ENCODE data around the gene NEGR1. TPM values are rescaled to one million over a fixed set of nuclear protein-coding genes. Genes with fewer than 3 reads are reported as not detected.

Gene NEGR1
- total and polyA plus RNA-seq, 9 of the 15 experiments (the other 6 are each of a cell fraction or from before 2014, with no cell fraction given) = not detected

DNA sequence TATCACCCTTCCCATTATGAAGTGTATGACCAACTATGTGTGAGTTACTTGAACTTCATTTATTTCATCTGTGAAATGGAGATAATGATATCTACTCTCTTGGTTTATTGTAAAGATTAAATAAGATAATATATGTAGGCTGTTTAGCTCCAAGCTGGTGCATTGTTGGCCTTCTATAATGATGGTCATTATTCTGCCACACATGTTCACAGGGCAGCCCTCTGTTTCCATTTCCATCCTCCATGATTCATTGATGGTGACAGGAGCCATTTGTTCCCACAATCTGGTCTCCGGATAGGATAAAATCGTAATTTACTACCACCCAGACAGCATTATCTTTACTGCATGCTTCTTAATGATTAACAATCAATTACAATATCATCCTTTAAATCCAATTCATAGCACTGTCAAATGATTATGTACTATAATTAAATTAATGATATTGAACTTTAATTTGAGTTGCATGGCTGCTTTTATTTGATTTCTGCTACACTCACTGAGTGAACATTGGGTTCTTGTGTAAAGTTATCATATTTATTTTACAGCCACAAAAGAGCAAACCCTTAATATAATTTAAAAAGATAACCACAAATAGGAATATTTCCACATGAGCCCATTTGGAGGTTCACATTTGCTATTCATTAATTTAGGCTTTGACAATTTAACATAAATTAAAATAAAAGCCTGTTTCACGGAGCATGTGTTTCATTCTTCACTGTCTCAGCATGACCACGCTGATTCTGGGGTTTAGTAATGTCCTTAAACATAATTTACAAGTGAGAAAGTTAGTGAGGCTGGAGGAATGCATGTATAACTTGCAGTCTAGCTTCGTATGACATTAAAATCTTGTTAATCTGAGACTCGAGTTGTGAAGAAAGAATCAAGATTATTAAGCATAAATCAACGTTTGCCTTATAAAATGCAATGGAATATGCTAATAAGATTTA, 605.1 kb downstream of the NEGR1 start:
- FAIRE-seq (no peak), ATAC-seq (no peak), DNase-seq (ENCODE audit: extremely low read depth in 1 of 4, low spot score in 3 of 4) (no peak)
- no TSS peak for BruUV-seq (replicated peaks)
- TF ChIP-seq SRF (CRISPR knock-in tag; IDR thresholded peaks at IDR 0.05) (no peak), RHOXF2B (CRISPR knock-in tag; conservative IDR thresholded peaks at IDR 0.05) (no peak), ETS1 (conservative IDR thresholded peaks at IDR 0.05; ENCODE audit: control insufficient read depth, low read depth, low read length) (no peak), PHTF2 (CRISPR knock-in tag; IDR thresholded peaks at IDR 0.05) (no peak), ZNF449 (CRISPR knock-in tag; IDR thresholded peaks at IDR 0.05) (no peak), FOXM1 (IDR thresholded peaks at IDR 0.05; ENCODE audit: low read depth) (no peak), FOXM1 (CRISPR knock-in tag; IDR thresholded peaks at IDR 0.05; ENCODE audit: low read depth) (no peak), RB1 (IDR thresholded peaks at IDR 0.05; ENCODE audit: low read depth) (no peak), ZNF586 (CRISPR knock-in tag; conservative IDR thresholded peaks at IDR 0.05) (no peak), GTF2E2 (tag; IDR thresholded peaks at IDR 0.05) (no peak), ZNF79 (CRISPR knock-in tag; IDR thresholded peaks at IDR 0.05; ENCODE audit: low read depth) (no peak), PPARD (CRISPR knock-in tag; IDR thresholded peaks at IDR 0.05) (no peak), USF1 (CRISPR knock-in tag; IDR thresholded peaks at IDR 0.05) (no peak)
- TF ChIP-seq, protein P1, sequence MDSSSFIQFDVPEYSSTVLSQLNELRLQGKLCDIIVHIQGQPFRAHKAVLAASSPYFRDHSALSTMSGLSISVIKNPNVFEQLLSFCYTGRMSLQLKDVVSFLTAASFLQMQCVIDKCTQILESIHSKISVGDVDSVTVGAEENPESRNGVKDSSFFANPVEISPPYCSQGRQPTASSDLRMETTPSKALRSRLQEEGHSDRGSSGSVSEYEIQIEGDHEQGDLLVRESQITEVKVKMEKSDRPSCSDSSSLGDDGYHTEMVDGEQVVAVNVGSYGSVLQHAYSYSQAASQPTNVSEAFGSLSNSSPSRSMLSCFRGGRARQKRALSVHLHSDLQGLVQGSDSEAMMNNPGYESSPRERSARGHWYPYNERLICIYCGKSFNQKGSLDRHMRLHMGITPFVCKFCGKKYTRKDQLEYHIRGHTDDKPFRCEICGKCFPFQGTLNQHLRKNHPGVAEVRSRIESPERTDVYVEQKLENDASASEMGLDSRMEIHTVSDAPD (CRISPR knock-in tag; IDR thresholded peaks at IDR 0.05) = no peak
- no peak overlapping the region for H3K4me2 ChIP-seq (ENCODE audit: insufficient read depth, low read length)
- H3K27me3 ChIP-seq (ENCODE audit: control insufficient read depth in 2 of 2, insufficient read depth in 2 of 2, low read length in 2 of 2) = no peaks in the 10 kb centered on the region
- WGBS (ENCODE audit: insufficient coverage, low coverage, missing lambda C conversion rate) = 0% methylated on average over 7 of the region's 7 CpGs
- POLR2A ChIA-PET = no interaction called here
- no peaks in the 10 kb centered on the region for H3K36me3 ChIP-seq (ENCODE audit: control insufficient read depth, insufficient read depth, low read length)
- H3K4me1 ChIP-seq (replicated peaks in 1 of 2; ENCODE audit: control insufficient read depth in 2 of 2, insufficient read depth in 2 of 2, low read length in 2 of 2) = no peaks in the 10 kb centered on the region
- intact Hi-C loops (cut with micrococcal nuclease) = no loop called here
- H4K20me1 ChIP-seq (replicated peaks; ENCODE audit: control insufficient read depth, insufficient read depth, low read length) = no peaks in the 10 kb centered on the region
- H3K27ac ChIP-seq (ENCODE audit: extremely low read depth, low read depth, low read length) = no peak overlapping the region
- CTCF ChIA-PET (ENCODE audit: low intra/inter-chr PET ratio) = no interaction called here
- in situ Hi-C loops (cut with MboI) = no loop called here
- no peak overlapping the region for H3K9ac ChIP-seq (ENCODE audit: insufficient read depth in 1 of 2, low read depth in 2 of 2, low read length in 2 of 2)
- H3K4me3 ChIP-seq = no peak overlapping the region
- H3K9me1 ChIP-seq (ENCODE audit: control insufficient read depth, insufficient read depth, low read length) = no peaks in the 10 kb centered on the region
- no peaks in the 10 kb centered on the region for H3K79me2 ChIP-seq (ENCODE audit: control insufficient read depth, insufficient read depth, low read length)
- H3K9me3 ChIP-seq (replicated peaks; ENCODE audit: control insufficient read depth, insufficient read depth, low read depth, low read length) = no peaks in the 10 kb centered on the region
- no peak overlapping the region for H2AFZ ChIP-seq (ENCODE audit: low read depth, low read length)
